ENCODE results near the gene PMF1. TPM values are rescaled to one million over a fixed set of nuclear protein-coding genes. Genes with fewer than 3 reads are reported as not detected.
"Not testable (repeated sequence)": the region's sequence is repeated elsewhere in the genome, so short reads cannot be mapped to it uniquely, and the experiment has no call there.

Gene PMF1
- total RNA-seq, 1 experiment from 2014 or later: 50.2 TPM

DNA sequence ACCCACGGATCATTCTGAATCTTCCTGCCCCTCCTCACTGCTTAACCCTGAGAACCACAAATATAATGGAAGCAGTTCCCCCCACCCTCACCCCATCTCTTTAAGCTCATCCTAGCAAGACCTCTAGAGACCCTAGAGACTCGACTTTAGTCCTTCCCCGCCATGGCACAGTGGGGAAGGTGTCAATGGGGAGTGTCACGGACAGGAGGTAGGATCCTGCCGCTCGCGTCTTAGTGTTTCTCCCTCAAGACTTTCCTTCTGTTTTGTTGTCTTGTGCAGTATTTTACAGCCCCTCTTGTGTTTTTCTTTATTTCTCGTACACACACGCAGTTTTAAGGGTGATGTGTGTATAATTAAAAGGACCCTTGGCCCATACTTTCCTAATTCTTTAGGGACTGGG lies 677 bp upstream of the PMF1 start:
- no peak for TF ChIP-seq EZH2 (IDR thresholded peaks at IDR 0.05; ENCODE audit: low read depth)
- TF ChIP-seq, protein P1, sequence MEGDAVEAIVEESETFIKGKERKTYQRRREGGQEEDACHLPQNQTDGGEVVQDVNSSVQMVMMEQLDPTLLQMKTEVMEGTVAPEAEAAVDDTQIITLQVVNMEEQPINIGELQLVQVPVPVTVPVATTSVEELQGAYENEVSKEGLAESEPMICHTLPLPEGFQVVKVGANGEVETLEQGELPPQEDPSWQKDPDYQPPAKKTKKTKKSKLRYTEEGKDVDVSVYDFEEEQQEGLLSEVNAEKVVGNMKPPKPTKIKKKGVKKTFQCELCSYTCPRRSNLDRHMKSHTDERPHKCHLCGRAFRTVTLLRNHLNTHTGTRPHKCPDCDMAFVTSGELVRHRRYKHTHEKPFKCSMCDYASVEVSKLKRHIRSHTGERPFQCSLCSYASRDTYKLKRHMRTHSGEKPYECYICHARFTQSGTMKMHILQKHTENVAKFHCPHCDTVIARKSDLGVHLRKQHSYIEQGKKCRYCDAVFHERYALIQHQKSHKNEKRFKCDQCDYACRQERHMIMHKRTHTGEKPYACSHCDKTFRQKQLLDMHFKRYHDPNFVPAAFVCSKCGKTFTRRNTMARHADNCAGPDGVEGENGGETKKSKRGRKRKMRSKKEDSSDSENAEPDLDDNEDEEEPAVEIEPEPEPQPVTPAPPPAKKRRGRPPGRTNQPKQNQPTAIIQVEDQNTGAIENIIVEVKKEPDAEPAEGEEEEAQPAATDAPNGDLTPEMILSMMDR (conservative IDR thresholded peaks at IDR 0.05): no peak
- Histone ChIP-seq H3K4me2 (peak overlapping the region; percentile 100), H3K4me1 (replicated peaks; ENCODE audit: insufficient read depth) (peaks cover 17% of the 10 kb centered on the region), H3K27ac (peak overlapping the region; percentile 82), H3K27me3 (ENCODE audit: insufficient read depth, low read depth) (no peaks in the 10 kb centered on the region), H3F3A (ENCODE audit: insufficient read depth, low read depth) (peaks cover 17% of the 10 kb centered on the region; the same call in 1 of the 2 replicates), H3K9me3 (ENCODE audit: insufficient read depth, low read depth) (no peaks in the 10 kb centered on the region), H3K79me2 (ENCODE audit: low read depth) (peaks cover 19% of the 10 kb centered on the region), H2AFZ (peak overlapping the region; percentile 83), H3K36me3 (ENCODE audit: low read depth) (no peaks in the 10 kb centered on the region), H3K9me2 (ENCODE audit: insufficient read depth) (no peaks in the 10 kb centered on the region), H3K4me3 (peak overlapping the region; percentile 67), H4K20me1 (ENCODE audit: insufficient read depth) (no peaks in the 10 kb centered on the region)
- POLR2A ChIA-PET (ENCODE audit: unreplicated experiment): interaction anchor here (0.7 kb wide), 1 partner anchor 119 kb away, joined by 4 read pairs; no protein-coding TSS in a partner anchor
- BruUV-seq (replicated peaks): no TSS peak
- CTCF ChIA-PET: no interaction called here
- intact Hi-C loops (cut with micrococcal nuclease; ENCODE audit: unreplicated experiment): loop anchor here (10.0 kb wide), 1 partner anchor 277 kb away; the partner anchor contains the start of gene KHDC4
- no peak for DNase-seq

DNA sequence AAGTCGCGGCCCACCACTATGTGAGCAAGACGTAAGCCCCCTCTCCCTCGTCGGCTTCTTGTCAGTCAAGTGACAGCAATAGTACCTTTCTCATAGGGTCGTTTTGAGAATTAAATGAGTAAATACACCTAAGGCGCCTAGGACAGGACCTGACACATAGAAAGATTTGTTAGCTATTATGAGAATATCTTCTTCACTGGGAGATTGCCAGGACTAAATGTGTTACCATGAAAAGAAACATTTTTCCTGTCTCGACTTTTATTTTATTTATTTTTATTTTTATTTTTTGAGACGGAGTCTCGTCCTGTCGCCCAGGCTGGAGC lies 798 bp downstream of the PMF1 start:
- ChIA-PET POLR2A (ENCODE audit: unreplicated experiment) (interaction anchor here (0.6 to 1.2 kb wide), 3 partner anchors 19 to 87 kb away, joined by 7 to 17 read pairs (median 15); partner anchors contain the start of gene SLC25A44), CTCF (interaction anchor here (0.7 kb wide), 1 partner anchor 123 kb away, joined by 6 read pairs; no protein-coding TSS in a partner anchor)
- Histone ChIP-seq H3K4me2 (peak overlapping the region; percentile 100), H3K4me1 (replicated peaks; ENCODE audit: insufficient read depth) (peaks cover 23% of the 10 kb centered on the region), H3K9me2 (ENCODE audit: insufficient read depth) (no peaks in the 10 kb centered on the region), H3K27ac (peak overlapping the region; percentile 82), H3K27me3 (ENCODE audit: insufficient read depth, low read depth) (no peaks in the 10 kb centered on the region), H3K9me3 (ENCODE audit: insufficient read depth, low read depth) (no peaks in the 10 kb centered on the region), H3F3A (ENCODE audit: insufficient read depth, low read depth) (peaks cover 26% of the 10 kb centered on the region; the same call in 1 of the 2 replicates), H3K4me3 (peak overlapping the region; percentile 67), H4K20me1 (ENCODE audit: insufficient read depth) (no peaks in the 10 kb centered on the region), H2AFZ (peak overlapping the region; percentile 83), H3K79me2 (ENCODE audit: low read depth) (peaks cover 19% of the 10 kb centered on the region), H3K36me3 (ENCODE audit: low read depth) (no peaks in the 10 kb centered on the region)
- no peak for DNase-seq
- intact Hi-C loops (cut with micrococcal nuclease; ENCODE audit: unreplicated experiment): loop anchor here (10.0 kb wide), 1 partner anchor 279 kb away; the partner anchor contains the start of gene KHDC4
- no peak for TF ChIP-seq EZH2 (IDR thresholded peaks at IDR 0.05; ENCODE audit: low read depth)
- TF ChIP-seq, protein P1 (conservative IDR thresholded peaks at IDR 0.05): no peak
- BruUV-seq (replicated peaks): no TSS peak

DNA sequence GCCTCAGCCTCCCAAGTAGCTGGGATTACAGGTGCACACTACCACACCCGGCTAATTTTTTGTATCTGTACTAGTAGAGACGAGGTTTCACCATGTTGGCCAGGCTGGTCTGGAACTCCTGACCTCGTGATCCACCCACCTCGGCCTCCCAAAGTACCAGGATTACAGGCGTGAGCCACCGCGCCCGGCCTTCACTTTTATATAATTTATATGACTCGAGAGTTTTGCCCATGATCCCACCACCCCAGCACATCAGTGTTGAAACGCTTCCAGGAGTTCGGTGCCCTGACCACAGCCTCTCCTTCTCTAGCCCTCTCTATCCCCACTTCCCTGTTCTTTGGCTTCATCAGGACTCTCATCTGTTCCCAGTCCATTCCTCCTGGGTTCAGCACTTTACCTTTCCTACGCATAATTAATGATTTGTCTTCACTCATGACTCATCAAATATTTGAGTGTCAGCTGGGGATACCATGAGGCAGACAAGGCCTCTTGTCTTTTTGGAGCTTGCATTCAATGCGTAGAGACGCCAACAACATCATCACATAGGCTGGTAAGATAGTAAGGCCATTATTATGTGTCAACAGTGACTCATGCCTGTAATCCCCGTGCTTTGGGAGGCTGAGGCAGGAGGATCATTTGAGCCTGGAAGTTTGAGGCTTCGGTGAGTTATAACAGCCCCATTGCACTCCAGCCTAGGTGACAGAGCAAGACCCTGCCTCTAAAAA lies 1.4 kb downstream of the PMF1 start:
- Histone ChIP-seq H3K4me3 (peak overlapping the region; percentile 67), H3K9me2 (ENCODE audit: insufficient read depth) (no peaks in the 10 kb centered on the region), H3K79me2 (ENCODE audit: low read depth) (peaks cover 19% of the 10 kb centered on the region), H3K27me3 (ENCODE audit: insufficient read depth, low read depth) (no peaks in the 10 kb centered on the region), H2AFZ (no peak overlapping the region), H3K27ac (peak overlapping the region; percentile 82; the same call in 1 of the 2 replicates), H3F3A (ENCODE audit: insufficient read depth, low read depth) (peaks cover 26% of the 10 kb centered on the region; the same call in 1 of the 2 replicates), H3K4me1 (replicated peaks; ENCODE audit: insufficient read depth) (peaks cover 23% of the 10 kb centered on the region), H3K4me2 (peak overlapping the region; percentile 100), H3K9me3 (ENCODE audit: insufficient read depth, low read depth) (no peaks in the 10 kb centered on the region), H3K36me3 (ENCODE audit: low read depth) (no peaks in the 10 kb centered on the region), H4K20me1 (ENCODE audit: insufficient read depth) (no peaks in the 10 kb centered on the region)
- POLR2A ChIA-PET (ENCODE audit: unreplicated experiment): interaction anchor here (0.6 kb wide), 1 partner anchor 9 kb away, joined by 7 read pairs; no protein-coding TSS in a partner anchor
- no TSS peak for BruUV-seq (replicated peaks)
- CTCF ChIA-PET: interaction anchor here (0.7 kb wide), 1 partner anchor 124 kb away, joined by 6 read pairs; no protein-coding TSS in a partner anchor
- intact Hi-C loops (cut with micrococcal nuclease; ENCODE audit: unreplicated experiment): loop anchor here (10.0 kb wide), 1 partner anchor 279 kb away; the partner anchor contains the start of gene KHDC4
- TF ChIP-seq, protein P1 (conservative IDR thresholded peaks at IDR 0.05): no peak
- no peak for TF ChIP-seq EZH2 (IDR thresholded peaks at IDR 0.05; ENCODE audit: low read depth)
- peak; percentile 26 to 78 for DNase-seq

DNA sequence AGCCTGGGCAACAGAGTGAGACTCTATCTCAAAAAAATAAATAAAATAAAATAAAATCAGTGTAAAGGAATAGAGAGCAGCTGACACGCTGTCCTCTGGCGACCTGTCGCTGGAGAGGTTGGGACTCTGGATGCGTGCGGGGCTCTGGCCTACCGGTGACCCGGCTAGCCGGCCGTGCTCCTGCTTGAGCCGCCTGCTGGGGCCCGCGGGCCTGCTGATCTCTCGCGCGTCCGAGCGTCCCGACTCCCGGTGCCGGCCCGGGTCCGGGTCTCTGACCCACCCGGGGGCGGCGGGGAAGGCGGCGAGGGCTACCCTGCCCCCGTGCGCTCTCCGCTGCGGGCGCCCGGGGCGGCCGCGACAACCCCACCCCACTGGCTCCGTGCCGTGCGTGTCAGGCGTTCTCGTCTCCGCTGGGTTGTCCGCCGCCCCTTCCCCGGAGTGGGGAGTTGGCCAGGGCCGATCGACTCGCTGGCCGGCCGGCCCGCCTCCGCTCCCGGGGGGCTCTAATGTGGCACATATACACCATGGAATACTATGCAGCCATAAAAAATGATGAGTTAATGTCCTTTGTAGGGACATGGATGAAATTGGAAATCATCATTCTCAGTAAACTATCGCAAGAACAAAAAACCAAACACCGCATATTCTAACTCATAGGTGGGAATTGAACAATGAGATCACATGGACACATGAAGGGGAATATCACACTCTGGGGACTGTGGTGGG lies 3.7 kb downstream of the PMF1 start:
- Histone ChIP-seq H3K4me1 (replicated peaks; ENCODE audit: insufficient read depth) (peaks cover 23% of the 10 kb centered on the region), H3K79me2 (ENCODE audit: low read depth) (peaks cover 24% of the 10 kb centered on the region), H3F3A (ENCODE audit: insufficient read depth, low read depth) (peaks cover 23% of the 10 kb centered on the region; the same call in 1 of the 2 replicates)
- H3K4me2 ChIP-seq; DNase-seq; H3K27ac ChIP-seq; H3K9me2 ChIP-seq (ENCODE audit: insufficient read depth); BruUV-seq (replicated peaks); H3K27me3 ChIP-seq (ENCODE audit: insufficient read depth, low read depth); CTCF ChIA-PET; POLR2A ChIA-PET (ENCODE audit: unreplicated experiment); H3K36me3 ChIP-seq (ENCODE audit: low read depth); H2AFZ ChIP-seq; H3K9me3 ChIP-seq (ENCODE audit: insufficient read depth, low read depth); H4K20me1 ChIP-seq (ENCODE audit: insufficient read depth); H3K4me3 ChIP-seq: not testable (repeated sequence)
- intact Hi-C loops (cut with micrococcal nuclease; ENCODE audit: unreplicated experiment): loop anchor here (10.0 kb wide), 1 partner anchor 282 kb away; the partner anchor contains the start of gene KHDC4
